KMS-11 (cell line): Measurements from ENCODE around the gene PNRC2.
A peak's percentile ranks its signal among the peaks of the same experiment; 100 is the strongest.

Experiments used
- H2AFZ ChIP-seq: fragments of 200-600 bp; sonication (generic); 2 replicates; pipeline ENCODE4 v1.6.1; 2016; ENCODE audit warnings: antibody characterized with exemption, mixed run types, low read depth
- H3K27ac ChIP-seq: fragments of 200-600 bp; sonication (generic); 2 replicates; pipeline ENCODE4 v1.6.1; 2016; ENCODE audit warnings: mild to moderate bottlenecking, mixed run types
- H3K27me3 ChIP-seq: fragments of 200-600 bp; sonication (generic); 2 replicates; pipeline ENCODE4 v1.6.1; 2017; ENCODE audit warnings: mild to moderate bottlenecking, low read depth, mixed run types, moderate library complexity; ENCODE audit not compliant: insufficient read depth
- H3K36me3 ChIP-seq: fragments of 200-600 bp; sonication (generic); 2 replicates; pipeline ENCODE4 v1.6.1; 2017; ENCODE audit warnings: mild to moderate bottlenecking, mixed run types; ENCODE audit not compliant: insufficient read depth
- H3K4me1 ChIP-seq: fragments of 200-600 bp; sonication (generic); 2 replicates; pipeline ENCODE4 v1.6.1; 2016; ENCODE audit warnings: mild to moderate bottlenecking, low read depth, mixed run types; ENCODE audit not compliant: poor library complexity, severe bottlenecking
- H3K4me2 ChIP-seq: fragments of 200-600 bp; sonication (generic); 2 replicates; pipeline ENCODE4 v1.7.0; 2016; ENCODE audit warnings: mild to moderate bottlenecking, mixed run types
- H3K4me3 ChIP-seq: fragments of 200-600 bp; sonication (generic); IDR thresholded peaks from 2 replicates; pipeline ENCODE4 v1.6.1; 2017; ENCODE audit warnings: low read depth, low read length, mixed read lengths; ENCODE audit not compliant: insufficient read depth
- H3K79me2 ChIP-seq: fragments of 200-600 bp; sonication (generic); 2 replicates; pipeline ENCODE4 v1.6.1; 2016; ENCODE audit warnings: low read depth, mixed run types; ENCODE audit not compliant: insufficient read depth
- H3K9ac ChIP-seq: fragments of 200-600 bp; sonication (generic); 2 replicates; pipeline ENCODE4 v1.6.1; 2016; ENCODE audit warnings: mild to moderate bottlenecking, mixed run types
- H4K20me1 ChIP-seq: fragments of 200-600 bp; sonication (generic); 2 replicates; pipeline ENCODE4 v1.6.1; 2016; ENCODE audit warnings: mild to moderate bottlenecking, mixed run types; ENCODE audit not compliant: insufficient read depth
- CTCF ChIP-seq: fragments of 200-600 bp; sonication (generic); conservative IDR thresholded peaks from 2 replicates; pipeline ENCODE4 v1.6.1; 2017; ENCODE audit warnings: low read depth, mild to moderate bottlenecking, antibody characterized with exemption, low read length, moderate library complexity, mixed read lengths

The PNRC2 gene

DNA sequence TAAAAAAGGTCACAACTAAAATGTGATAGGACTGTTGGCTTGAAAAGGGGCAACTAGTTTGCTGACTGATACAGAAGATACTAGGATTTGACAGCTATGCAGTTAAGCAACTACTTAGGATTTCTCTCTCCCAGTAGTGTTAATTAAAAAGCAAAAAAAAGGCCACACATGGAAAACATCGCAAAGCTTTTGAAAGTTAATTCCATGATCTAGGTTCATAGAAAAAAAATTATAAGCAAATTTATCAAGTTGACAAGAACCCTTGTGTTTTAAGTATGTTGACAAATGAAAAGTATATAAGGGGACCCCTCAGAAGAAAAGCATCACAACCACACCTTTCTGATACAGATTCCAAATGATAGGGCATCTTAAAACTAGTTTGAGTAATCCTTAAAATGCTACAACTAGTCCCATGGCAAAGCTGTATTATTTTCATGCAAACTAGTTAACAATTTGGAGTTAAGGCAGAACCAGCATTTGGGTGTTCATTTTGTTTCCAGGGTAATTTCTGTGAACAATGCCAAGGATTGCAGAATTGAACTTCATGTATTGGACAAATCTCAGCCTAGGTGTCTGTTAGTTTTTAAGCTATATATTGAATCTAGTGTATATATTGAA, 4.1 kb downstream of the PNRC2 start:
- no peak for TF ChIP-seq CTCF
- H3K27me3 ChIP-seq: no peaks in the 10 kb centered on the region
- peak overlapping the region; percentile 92 for H3K4me2 ChIP-seq
- peak overlapping the region; percentile 64 for H3K27ac ChIP-seq
- H4K20me1 ChIP-seq: peaks cover 3% of the 10 kb centered on the region; the same call in 1 of the 2 replicates
- no peak overlapping the region for H2AFZ ChIP-seq
- H3K9ac ChIP-seq: no peak overlapping the region
- peaks cover 2% of the 10 kb centered on the region; the same call in 1 of the 2 replicates for H3K36me3 ChIP-seq
- no peak overlapping the region for H3K4me3 ChIP-seq
- peaks cover 66% of the 10 kb centered on the region for H3K4me1 ChIP-seq
- peaks cover 73% of the 10 kb centered on the region for H3K79me2 ChIP-seq

GRCh38 chr1:23964235-23964668, 4.6 kb downstream of the PNRC2 start:
- peak overlapping the region; percentile 92 for H3K4me2 ChIP-seq
- H3K79me2 ChIP-seq: peaks cover 78% of the 10 kb centered on the region
- H3K27me3 ChIP-seq: no peaks in the 10 kb centered on the region
- TF ChIP-seq CTCF: no peak
- H3K36me3 ChIP-seq: peaks cover 5% of the 10 kb centered on the region; the same call in 1 of the 2 replicates
- H2AFZ ChIP-seq: no peak overlapping the region
- no peak overlapping the region; the same call in 1 of the 2 replicates for H3K9ac ChIP-seq
- peak overlapping the region; percentile 64 for H3K27ac ChIP-seq
- peaks cover 72% of the 10 kb centered on the region for H3K4me1 ChIP-seq
- H3K4me3 ChIP-seq: no peak overlapping the region
- H4K20me1 ChIP-seq: peaks cover 3% of the 10 kb centered on the region; the same call in 1 of the 2 replicates

DNA sequence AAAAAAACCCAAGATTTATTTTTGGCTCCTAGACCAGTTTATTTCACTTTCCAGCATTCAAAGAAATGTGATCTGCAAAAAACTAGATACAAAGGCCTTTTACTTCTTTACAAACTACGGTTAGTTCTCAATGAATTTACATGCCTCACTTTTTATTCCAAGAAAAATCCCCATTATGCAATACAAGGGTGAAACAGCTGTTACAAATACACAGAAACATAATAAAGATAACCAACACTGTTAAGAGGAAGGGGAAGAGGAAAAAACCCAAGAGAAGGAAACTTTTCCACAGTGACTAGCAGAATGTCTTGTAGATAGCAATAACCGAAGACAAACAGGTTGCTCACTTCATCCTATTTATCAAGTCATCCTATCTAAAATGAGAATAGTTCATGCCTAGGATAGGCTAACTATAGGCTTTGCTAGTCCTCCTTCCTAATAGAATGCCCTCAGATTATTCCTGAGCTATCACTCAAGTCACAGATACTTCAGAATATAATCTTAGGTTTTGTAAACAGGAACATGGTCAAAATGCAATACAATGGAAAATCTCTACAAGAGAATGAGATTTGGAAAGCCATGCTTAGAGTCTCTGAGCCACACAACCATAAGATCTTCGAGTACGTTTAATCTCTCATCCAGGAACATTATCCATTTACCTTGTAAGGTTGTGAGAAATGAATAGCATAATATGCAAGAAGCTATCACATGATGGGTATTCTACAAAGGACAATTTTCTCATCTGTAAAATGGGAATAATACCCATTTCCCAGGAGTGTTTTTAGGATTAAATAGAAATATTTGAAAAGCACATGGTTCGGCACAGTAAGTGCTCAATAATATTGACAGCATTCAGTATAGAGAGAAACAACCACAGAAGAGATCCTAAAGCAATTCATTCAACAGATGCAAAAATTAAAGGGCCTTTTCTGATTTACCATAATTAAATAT, 5.4 kb downstream of the PNRC2 start:
- Histone ChIP-seq H4K20me1 (peaks cover 3% of the 10 kb centered on the region; the same call in 1 of the 2 replicates), H3K9ac (no peak overlapping the region; the same call in 1 of the 2 replicates), H3K4me1 (peaks cover 80% of the 10 kb centered on the region), H3K27ac (peak overlapping the region; percentile 64), H3K27me3 (no peaks in the 10 kb centered on the region), H3K36me3 (peaks cover 9% of the 10 kb centered on the region; the same call in 1 of the 2 replicates), H2AFZ (no peak overlapping the region), H3K4me2 (peak overlapping the region; percentile 92), H3K79me2 (peaks cover 83% of the 10 kb centered on the region), H3K4me3 (no peak overlapping the region)
- TF ChIP-seq CTCF: no peak

- Histone ChIP-seq H3K36me3 (peaks cover 21% of the 10 kb centered on the region; the same call in 1 of the 2 replicates), H3K27ac (no peak overlapping the region; the same call in 1 of the 2 replicates), H4K20me1 (peaks cover 3% of the 10 kb centered on the region; the same call in 1 of the 2 replicates), H3K4me1 (peaks cover 74% of the 10 kb centered on the region), H3K27me3 (no peaks in the 10 kb centered on the region), H3K4me3 (no peak overlapping the region), H3K9ac (no peak overlapping the region), H2AFZ (no peak overlapping the region), H3K4me2 (peak overlapping the region; percentile 1; the same call in 1 of the 2 replicates), H3K79me2 (peaks cover 86% of the 10 kb centered on the region)
- no peak for TF ChIP-seq CTCF
Measured at GRCh38 chr1:23966973-23967493, 7.4 kb downstream of the PNRC2 start.
